ENCODE data around the gene SMYD3.

GRCh38 chr1:245996811-245997210 lies 510.3 kb downstream of the SMYD3 start:
- TF ChIP-seq CTCF (IDR thresholded peaks at IDR 0.05) (no peak), POLR2A (IDR thresholded peaks at IDR 0.05) (no peak)
